Endothelial cell of umbilical vein (primary cell): Measurements from ENCODE around the gene PRKAG1. TPM values are rescaled to one million over a fixed set of nuclear protein-coding genes. Genes with fewer than 3 reads are reported as not detected.

Source experiments
- BruUV-seq: library from RNA; stranded (reverse); fragments of 400-500 nt; replicated peaks from 2 replicates; lab custom pipeline; 2021; lab: Mats Ljungman, UMichigan
- CTCF ChIA-PET: fragments of 300-600, 350-600 bp; sonication (Branson Sonifier 250); formaldehyde crosslinking; loops from one replicate; lab custom pipeline; 2021; ENCODE audit warnings: antibody characterized with exemption, inconsistent platforms; lab: Charles Lee
- POLR2A ChIA-PET: fragments of 300-600, 350-600 bp; sonication (Branson Sonifier 250); formaldehyde crosslinking; loops from one replicate; lab custom pipeline; 2021; ENCODE audit warnings: antibody characterized with exemption, inconsistent platforms; lab: Charles Lee
- DNase-seq: peaks from one replicate; pipeline ENCODE4 v3.0.0-alpha.2; 2011; ENCODE audit warnings: low read depth, low spot score
- FAIRE-seq: peaks from 2 replicates; lab custom pipeline; 2011; peaks lifted over from hg19 to GRCh38; lab: Jason Lieb, UNC
- H2AFZ ChIP-seq: 2 replicates; pipeline ENCODE4 v1.6.0; 2012; ENCODE audit warnings: low read depth, low read length, control low read depth, inconsistent platforms
- H3K27ac ChIP-seq: 2 replicates; pipeline ENCODE4 v1.5.1; 2011; ENCODE audit warnings: low read depth, mild to moderate bottlenecking, control low read depth, low read length, moderate library complexity; ENCODE audit not compliant: insufficient read depth
- H3K27me3 ChIP-seq, 2 experiments: 2 replicates each; pipeline versions ENCODE4 v1.6.0 to v1.6.1; 2011; ENCODE audit warnings: low read length in 2 of 2, mixed read lengths in 1 of 2; ENCODE audit not compliant: control insufficient read depth in 2 of 2, insufficient read depth in 2 of 2
- H3K36me3 ChIP-seq, 2 experiments: 2 replicates in 1 of 2; 3 replicates in 1 of 2; pipeline ENCODE4 v1.5.1; 2011; ENCODE audit warnings: low read length in 2 of 2, mild to moderate bottlenecking in 1 of 2, moderate library complexity in 1 of 2; ENCODE audit not compliant: control insufficient read depth in 2 of 2, insufficient read depth in 2 of 2; ENCODE audit errors: extremely low read depth in 1 of 2
- H3K4me1 ChIP-seq: 3 replicates; pipeline ENCODE4 v1.5.1; 2011; ENCODE audit warnings: mild to moderate bottlenecking, low read length; ENCODE audit not compliant: control insufficient read depth, insufficient read depth; ENCODE audit errors: extremely low read depth
- H3K4me2 ChIP-seq: 2 replicates; pipeline ENCODE4 v1.6.1; 2011; ENCODE audit warnings: low read length, control low read depth, mixed read lengths; ENCODE audit not compliant: insufficient read depth
- H3K4me3 ChIP-seq, 3 experiments: fragments of 200-600 bp in 1 of 3; sonication (generic), shearing (Covaris generic) in 1 of 3; replicated peaks in 1 of 3; 2 replicates each; pipeline ENCODE4 v1.5.1; 2011 to 2016; ENCODE audit warnings: control low read depth in 3 of 3, low read length in 3 of 3, mild to moderate bottlenecking in 2 of 3, inconsistent platforms in 1 of 3, low read depth in 1 of 3, moderate library complexity in 1 of 3; ENCODE audit not compliant: insufficient read depth in 1 of 3
- H3K79me2 ChIP-seq: 2 replicates; pipeline ENCODE4 v1.6.0; 2012; ENCODE audit warnings: low read length, inconsistent platforms; ENCODE audit not compliant: control insufficient read depth, insufficient read depth
- H3K9ac ChIP-seq: replicated peaks from 2 replicates; pipeline ENCODE3; 2011; ENCODE audit warnings: low read length, control low read depth; ENCODE audit not compliant: insufficient read depth; ENCODE audit errors: extremely low read depth
- H3K9me1 ChIP-seq: replicated peaks from 3 replicates; pipeline ENCODE4 v1.6.0; 2011; ENCODE audit warnings: mild to moderate bottlenecking, low read length; ENCODE audit not compliant: control insufficient read depth, insufficient read depth; ENCODE audit errors: extremely low read depth
- H3K9me3 ChIP-seq: replicated peaks from 2 replicates; pipeline ENCODE4 v1.5.1; 2012; ENCODE audit warnings: low read length, inconsistent platforms; ENCODE audit not compliant: control insufficient read depth, insufficient read depth
- H4K20me1 ChIP-seq: replicated peaks from 2 replicates; pipeline ENCODE3; 2011; ENCODE audit warnings: mild to moderate bottlenecking, low read length; ENCODE audit not compliant: control insufficient read depth, insufficient read depth; ENCODE audit errors: extremely low read depth
- CTCF ChIP-seq, 2 donors: IDR thresholded peaks; 1 replicate in 1 of 2; 2 replicates in 1 of 2; pipeline ENCODE4 v1.5.1; 2011; ENCODE audit warnings: low read length in 2 of 2, mild to moderate bottlenecking in 2 of 2, moderate library complexity in 2 of 2, control low read depth in 1 of 2, inconsistent platforms in 1 of 2, low read depth in 1 of 2; ENCODE audit not compliant: insufficient read depth in 1 of 2; ENCODE audit errors: extremely low read depth in 1 of 2
- EZH2 ChIP-seq: IDR thresholded peaks from 2 replicates; pipeline ENCODE4 v1.6.1; 2012; ENCODE audit warnings: borderline replicate concordance, low read depth, mild to moderate bottlenecking, moderate library complexity, low read length, inconsistent platforms; ENCODE audit not compliant: severe bottlenecking
- FOS ChIP-seq: IDR thresholded peaks from 2 replicates; pipeline ENCODE4 v1.6.1; 2011; ENCODE audit warnings: mild to moderate bottlenecking, low read length, moderate library complexity, borderline replicate concordance; ENCODE audit not compliant: insufficient read depth
- GATA2 ChIP-seq: IDR thresholded peaks from 2 replicates; pipeline ENCODE4 v1.7.0; 2011; ENCODE audit warnings: low read depth, mild to moderate bottlenecking, moderate library complexity, mixed read lengths, low read length; ENCODE audit not compliant: insufficient read length, insufficient read depth
- JUN ChIP-seq: IDR thresholded peaks from 2 replicates; pipeline ENCODE4 v1.6.1; 2011; ENCODE audit warnings: borderline replicate concordance, low read depth; ENCODE audit not compliant: insufficient read length, insufficient read depth
- MAX ChIP-seq: IDR thresholded peaks from 2 replicates; pipeline ENCODE4 v1.6.1; 2011; ENCODE audit not compliant: insufficient read depth, insufficient read length
- MYC ChIP-seq: IDR thresholded peaks from one replicate; pipeline ENCODE4 v1.6.1; 2011; ENCODE audit warnings: mild to moderate bottlenecking, low read depth, low read length
- POLR2A ChIP-seq: IDR thresholded peaks from 2 replicates; pipeline ENCODE4 v1.6.1; 2012; ENCODE audit warnings: low read depth, mild to moderate bottlenecking, control low read depth, low read length
- POLR2AphosphoS5 ChIP-seq: IDR thresholded peaks from 2 replicates; pipeline ENCODE4 v1.6.1; 2012; ENCODE audit warnings: low read depth, mild to moderate bottlenecking, control low read depth, low read length, moderate library complexity; ENCODE audit not compliant: insufficient read depth
- dilution Hi-C: fragments of 300-500 bp; cut with MboI; formaldehyde crosslinking; loops from one replicate; pipeline ENCODE4 v1.15.0; 2019; ENCODE audit warnings: low sequenced_read_pairs; ENCODE audit not compliant: extremely low pct_ligation_motif_present
- intact Hi-C: fragments of 100-400 bp; cut with micrococcal nuclease; formaldehyde crosslinking; loops from one replicate; pipeline ENCODE4 v1.10.0; 2022
- polyA plus RNA-seq, 4 experiments: library from polyadenylated mRNA; depleted of rRNA in 3 of 4; stranded (reverse) in 3 of 4; unstranded in 1 of 4; fragments of >200 nt; gene quantifications; 2 replicates each; pipeline versions ENCODE4 v1.2.1 to v1.2.3, GENCODE V29; 2011 to 2012; ENCODE audit warnings: missing spikeins in 1 of 4
- total RNA-seq: library from RNA; stranded (reverse); gene quantifications from 2 replicates; pipeline ENCODE4 v1.2.3, GENCODE V29; 2021

PRKAG1 gene
- total and polyA plus RNA-seq, 2 donors (not counting 3 experiments of a cell fraction or from before 2014, with no cell fraction given): 52.1 to 54.9 TPM

- Histone ChIP-seq H3K9me1 (no peaks in the 10 kb centered on the region), H3K27ac (no peak overlapping the region), H3K4me1 (no peaks in the 10 kb centered on the region), H2AFZ (no peak overlapping the region), H4K20me1 (no peaks in the 10 kb centered on the region), H3K27me3 (no peaks in the 10 kb centered on the region), H3K4me2 (no peak overlapping the region), H3K36me3 (peaks cover 37 to 68% of the 10 kb centered on the region in 2 experiments), H3K4me3 (no peak overlapping the region), H3K79me2 (no peaks in the 10 kb centered on the region), H3K9me3 (no peaks in the 10 kb centered on the region), H3K9ac (no peak overlapping the region)
- FAIRE-seq (no peak), DNase-seq (no peak)
- ChIA-PET POLR2A (no interaction called here), CTCF (interaction anchor here (1.3 to 1.5 kb wide), 2 partner anchors 8 to 16 kb away, joined by 7 to 8 read pairs; no protein-coding TSS in a partner anchor)
- TF ChIP-seq POLR2AphosphoS5: no peak
- TF ChIP-seq POLR2A: no peak
- no peak for TF ChIP-seq MAX
- TF ChIP-seq MYC: no peak
- TF ChIP-seq JUN: no peak
- no peak for TF ChIP-seq CTCF (IDR thresholded peaks at IDR 0.05; ENCODE audit: extremely low read depth in 1 of 2, insufficient read depth in 1 of 2, low read depth in 1 of 2, low read length in 2 of 2)
- TF ChIP-seq FOS: no peak
- no peak for TF ChIP-seq EZH2
- no peak for TF ChIP-seq GATA2
- dilution Hi-C loops (no loop called here), intact Hi-C loops (no loop called here)
- no TSS peak for BruUV-seq
These were observed 9.4 kb upstream of the PRKAG1 start for GRCh38 chr12:49027846-49028555.
